ENCODE results near the gene TNFRSF8.

Gene TNFRSF8

GRCh38 chr1:12057940-12058687 is 5.0 kb upstream of the TNFRSF8 start:
- no peaks in the 10 kb centered on the region for H3K36me3 Mint-ChIP-seq (ENCODE audit: insufficient read depth)
- ATAC-seq (replicated peaks; ENCODE audit: extremely low read depth, poor library complexity, severe bottlenecking) = no peak
- no peaks in the 10 kb centered on the region for H3K9me3 Mint-ChIP-seq
- no peak for DNase-seq (ENCODE audit: low spot score in 2 of 2)
- no peak overlapping the region for H3K27ac Mint-ChIP-seq (ENCODE audit: low read depth)
- H3K4me3 Mint-ChIP-seq = no peak overlapping the region
- peaks cover 11% of the 10 kb centered on the region for H3K4me1 Mint-ChIP-seq
- peaks cover 16% of the 10 kb centered on the region for H3K27me3 Mint-ChIP-seq

GRCh38 chr1:12059226-12059625 is 3.9 kb upstream of the TNFRSF8 start:
- Mint-ChIP-seq H3K4me1 (peaks cover 21% of the 10 kb centered on the region), H3K36me3 (ENCODE audit: insufficient read depth) (no peaks in the 10 kb centered on the region), H3K27ac (ENCODE audit: low read depth) (no peak overlapping the region), H3K27me3 (peaks cover 27% of the 10 kb centered on the region), H3K9me3 (no peaks in the 10 kb centered on the region), H3K4me3 (no peak overlapping the region)
- no peak for ATAC-seq (replicated peaks; ENCODE audit: extremely low read depth, poor library complexity, severe bottlenecking)
- no peak for DNase-seq (ENCODE audit: low spot score in 2 of 2)

GRCh38 chr1:12059722-12060464 is 3.2 kb upstream of the TNFRSF8 start:
- DNase-seq (ENCODE audit: low spot score in 2 of 2) = no peak
- no peak overlapping the region for H3K4me3 Mint-ChIP-seq
- H3K4me1 Mint-ChIP-seq = peaks cover 27% of the 10 kb centered on the region

GRCh38 chr1:12060500-12060899 is 2.6 kb upstream of the TNFRSF8 start:
- ATAC-seq (replicated peaks; ENCODE audit: extremely low read depth, poor library complexity, severe bottlenecking) = no peak
- H3K4me3 Mint-ChIP-seq = no peak overlapping the region
- peaks cover 39% of the 10 kb centered on the region for H3K27me3 Mint-ChIP-seq
- no peak for DNase-seq (ENCODE audit: low spot score in 2 of 2)
- H3K27ac Mint-ChIP-seq (ENCODE audit: low read depth) = no peak overlapping the region
- peaks cover 29% of the 10 kb centered on the region for H3K4me1 Mint-ChIP-seq
- no peaks in the 10 kb centered on the region for H3K9me3 Mint-ChIP-seq
- H3K36me3 Mint-ChIP-seq (ENCODE audit: insufficient read depth) = no peaks in the 10 kb centered on the region

More at GRCh38 chr1:12059722-12060464, 3.2 kb upstream of the TNFRSF8 start:
- Mint-ChIP-seq H3K27me3 (peaks cover 34% of the 10 kb centered on the region), H3K9me3 (no peaks in the 10 kb centered on the region), H3K36me3 (ENCODE audit: insufficient read depth) (no peaks in the 10 kb centered on the region), H3K27ac (ENCODE audit: low read depth) (no peak overlapping the region)
- no peak for ATAC-seq (replicated peaks; ENCODE audit: extremely low read depth, poor library complexity, severe bottlenecking)

GRCh38 chr1:12064073-12064969 is 1.2 kb downstream of the TNFRSF8 start:
- Mint-ChIP-seq H3K27me3 (peaks cover 74% of the 10 kb centered on the region), H3K4me1 (peaks cover 57% of the 10 kb centered on the region), H3K9me3 (no peaks in the 10 kb centered on the region), H3K4me3 (peak overlapping the region; percentile 70), H3K36me3 (ENCODE audit: insufficient read depth) (peaks cover 2% of the 10 kb centered on the region), H3K27ac (ENCODE audit: low read depth) (no peak overlapping the region)
- ATAC-seq (replicated peaks; ENCODE audit: extremely low read depth, poor library complexity, severe bottlenecking) (no peak), DNase-seq (ENCODE audit: low spot score in 2 of 2) (no peak)

- ATAC-seq (replicated peaks; ENCODE audit: extremely low read depth, poor library complexity, severe bottlenecking) (peak; percentile 42), DNase-seq (ENCODE audit: low spot score in 2 of 2) (no peak)
- H3K4me3 Mint-ChIP-seq = peak overlapping the region; percentile 9
- peaks cover 64% of the 10 kb centered on the region for H3K4me1 Mint-ChIP-seq
- H3K9me3 Mint-ChIP-seq = no peaks in the 10 kb centered on the region
- peaks cover 2% of the 10 kb centered on the region for H3K36me3 Mint-ChIP-seq (ENCODE audit: insufficient read depth)
- H3K27ac Mint-ChIP-seq (ENCODE audit: low read depth) = no peak overlapping the region
- H3K27me3 Mint-ChIP-seq = peaks cover 78% of the 10 kb centered on the region
Observed at GRCh38 chr1:12065872-12066271, 2.8 kb downstream of the TNFRSF8 start.

- H3K4me1 Mint-ChIP-seq = peaks cover 59% of the 10 kb centered on the region
- peaks cover 83% of the 10 kb centered on the region for H3K27me3 Mint-ChIP-seq
- no peak overlapping the region for H3K27ac Mint-ChIP-seq (ENCODE audit: low read depth)
- no peaks in the 10 kb centered on the region for H3K9me3 Mint-ChIP-seq
- H3K36me3 Mint-ChIP-seq (ENCODE audit: insufficient read depth) = peaks cover 4% of the 10 kb centered on the region
- peak; percentile 60 for ATAC-seq (replicated peaks; ENCODE audit: extremely low read depth, poor library complexity, severe bottlenecking)
- no peak for DNase-seq (ENCODE audit: low spot score in 2 of 2)
- peak overlapping the region; percentile 68 for H3K4me3 Mint-ChIP-seq
Observed at GRCh38 chr1:12067900-12068821, 5.1 kb downstream of the TNFRSF8 start.

- no peak for DNase-seq (ENCODE audit: low spot score in 2 of 2)
- ATAC-seq (replicated peaks; ENCODE audit: extremely low read depth, poor library complexity, severe bottlenecking) = no peak
- no peaks in the 10 kb centered on the region for H3K9me3 Mint-ChIP-seq
- peaks cover 4% of the 10 kb centered on the region for H3K36me3 Mint-ChIP-seq (ENCODE audit: insufficient read depth)
- peaks cover 45% of the 10 kb centered on the region for H3K4me1 Mint-ChIP-seq
- peak overlapping the region; percentile 3 for H3K27ac Mint-ChIP-seq (ENCODE audit: low read depth)
- H3K27me3 Mint-ChIP-seq = peaks cover 67% of the 10 kb centered on the region
- H3K4me3 Mint-ChIP-seq = no peak overlapping the region
Observed at GRCh38 chr1:12069623-12070244, 6.6 kb downstream of the TNFRSF8 start.

GRCh38 chr1:12071892-12072291 is 8.8 kb downstream of the TNFRSF8 start:
- no peak overlapping the region for H3K4me3 Mint-ChIP-seq
- no peak overlapping the region for H3K27ac Mint-ChIP-seq (ENCODE audit: low read depth)
- H3K27me3 Mint-ChIP-seq = peaks cover 68% of the 10 kb centered on the region
- peaks cover 3% of the 10 kb centered on the region for H3K36me3 Mint-ChIP-seq (ENCODE audit: insufficient read depth)
- ATAC-seq (replicated peaks; ENCODE audit: extremely low read depth, poor library complexity, severe bottlenecking) (no peak), DNase-seq (ENCODE audit: low spot score in 2 of 2) (no peak)
- H3K4me1 Mint-ChIP-seq = peaks cover 42% of the 10 kb centered on the region
- no peaks in the 10 kb centered on the region for H3K9me3 Mint-ChIP-seq

- no peak overlapping the region for H3K4me3 Mint-ChIP-seq
- ATAC-seq (replicated peaks; ENCODE audit: extremely low read depth, poor library complexity, severe bottlenecking) = no peak
- peaks cover 3% of the 10 kb centered on the region for H3K36me3 Mint-ChIP-seq (ENCODE audit: insufficient read depth)
- H3K27me3 Mint-ChIP-seq = peaks cover 68% of the 10 kb centered on the region
- peaks cover 34% of the 10 kb centered on the region for H3K4me1 Mint-ChIP-seq
- H3K27ac Mint-ChIP-seq (ENCODE audit: low read depth) = no peak overlapping the region
- no peak for DNase-seq (ENCODE audit: low spot score in 2 of 2)
- H3K9me3 Mint-ChIP-seq = no peaks in the 10 kb centered on the region
Observed at GRCh38 chr1:12072741-12073140, 9.6 kb downstream of the TNFRSF8 start.

GRCh38 chr1:12073796-12074195 is 10.7 kb downstream of the TNFRSF8 start:
- Mint-ChIP-seq H3K4me3 (no peak overlapping the region), H3K27ac (ENCODE audit: low read depth) (peak overlapping the region; percentile 53), H3K36me3 (ENCODE audit: insufficient read depth) (peaks cover 2% of the 10 kb centered on the region), H3K4me1 (peaks cover 24% of the 10 kb centered on the region), H3K9me3 (no peaks in the 10 kb centered on the region), H3K27me3 (peaks cover 60% of the 10 kb centered on the region)
- DNase-seq (ENCODE audit: low spot score in 2 of 2) (no peak), ATAC-seq (replicated peaks; ENCODE audit: extremely low read depth, poor library complexity, severe bottlenecking) (no peak)
